Measurements from ENCODE around the gene ZFAND3.

The ZFAND3 gene

DNA sequence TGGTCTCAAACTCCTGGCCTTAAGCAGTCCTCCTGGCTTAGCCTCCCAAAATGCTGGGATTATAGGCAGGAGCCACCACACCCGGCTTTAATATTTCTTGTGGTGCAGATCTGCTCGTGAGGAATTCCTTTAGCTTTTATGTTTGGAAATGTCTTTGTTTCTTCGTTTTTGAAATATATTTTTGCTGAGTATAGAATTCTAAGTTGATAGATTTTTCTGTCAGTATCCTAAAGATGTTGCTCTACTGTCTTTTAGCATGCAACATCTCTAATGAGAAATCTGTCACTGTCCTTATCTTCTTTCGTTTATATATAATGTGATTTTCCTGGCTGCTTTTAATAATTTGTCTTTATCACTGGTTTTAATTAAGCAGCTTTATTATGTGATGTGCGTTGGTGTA is 75.1 kb downstream of the ZFAND3 start:
- no peak for DNase-seq (ENCODE audit: low read depth)
- TF ChIP-seq, protein P1, sequence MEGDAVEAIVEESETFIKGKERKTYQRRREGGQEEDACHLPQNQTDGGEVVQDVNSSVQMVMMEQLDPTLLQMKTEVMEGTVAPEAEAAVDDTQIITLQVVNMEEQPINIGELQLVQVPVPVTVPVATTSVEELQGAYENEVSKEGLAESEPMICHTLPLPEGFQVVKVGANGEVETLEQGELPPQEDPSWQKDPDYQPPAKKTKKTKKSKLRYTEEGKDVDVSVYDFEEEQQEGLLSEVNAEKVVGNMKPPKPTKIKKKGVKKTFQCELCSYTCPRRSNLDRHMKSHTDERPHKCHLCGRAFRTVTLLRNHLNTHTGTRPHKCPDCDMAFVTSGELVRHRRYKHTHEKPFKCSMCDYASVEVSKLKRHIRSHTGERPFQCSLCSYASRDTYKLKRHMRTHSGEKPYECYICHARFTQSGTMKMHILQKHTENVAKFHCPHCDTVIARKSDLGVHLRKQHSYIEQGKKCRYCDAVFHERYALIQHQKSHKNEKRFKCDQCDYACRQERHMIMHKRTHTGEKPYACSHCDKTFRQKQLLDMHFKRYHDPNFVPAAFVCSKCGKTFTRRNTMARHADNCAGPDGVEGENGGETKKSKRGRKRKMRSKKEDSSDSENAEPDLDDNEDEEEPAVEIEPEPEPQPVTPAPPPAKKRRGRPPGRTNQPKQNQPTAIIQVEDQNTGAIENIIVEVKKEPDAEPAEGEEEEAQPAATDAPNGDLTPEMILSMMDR (conservative IDR thresholded peaks at IDR 0.05; ENCODE audit: control insufficient read depth, insufficient read depth, low read depth, low read length) = no peak
- no peak overlapping the region for H3K4me3 ChIP-seq (ENCODE audit: control insufficient read depth, low read depth, low read length)

DNA sequence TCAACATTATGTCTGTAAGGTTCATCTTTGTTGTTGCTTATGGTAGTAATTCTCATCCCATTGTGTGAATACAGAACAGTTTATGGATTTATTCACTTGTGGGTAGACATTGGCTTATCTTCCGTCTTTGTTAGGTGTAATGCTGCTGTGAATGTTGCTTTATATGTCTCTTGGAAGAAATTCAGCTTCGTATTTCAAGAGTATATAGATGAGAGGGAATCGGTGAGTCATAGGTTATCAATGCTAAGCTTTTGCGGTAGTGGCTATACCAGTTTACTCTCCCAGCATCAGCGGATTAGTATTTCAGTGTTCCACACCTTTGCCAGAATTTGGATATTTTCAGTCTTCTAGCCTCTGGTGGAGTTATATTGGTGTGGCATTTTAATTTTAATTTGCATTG is 77.8 kb downstream of the ZFAND3 start:
- TF ChIP-seq, protein P1 (conservative IDR thresholded peaks at IDR 0.05; ENCODE audit: control insufficient read depth, insufficient read depth, low read depth, low read length) = no peak
- H3K4me3 ChIP-seq (ENCODE audit: control insufficient read depth, low read depth, low read length) = no peak overlapping the region
- DNase-seq (ENCODE audit: low read depth) = peak; percentile 49

DNA sequence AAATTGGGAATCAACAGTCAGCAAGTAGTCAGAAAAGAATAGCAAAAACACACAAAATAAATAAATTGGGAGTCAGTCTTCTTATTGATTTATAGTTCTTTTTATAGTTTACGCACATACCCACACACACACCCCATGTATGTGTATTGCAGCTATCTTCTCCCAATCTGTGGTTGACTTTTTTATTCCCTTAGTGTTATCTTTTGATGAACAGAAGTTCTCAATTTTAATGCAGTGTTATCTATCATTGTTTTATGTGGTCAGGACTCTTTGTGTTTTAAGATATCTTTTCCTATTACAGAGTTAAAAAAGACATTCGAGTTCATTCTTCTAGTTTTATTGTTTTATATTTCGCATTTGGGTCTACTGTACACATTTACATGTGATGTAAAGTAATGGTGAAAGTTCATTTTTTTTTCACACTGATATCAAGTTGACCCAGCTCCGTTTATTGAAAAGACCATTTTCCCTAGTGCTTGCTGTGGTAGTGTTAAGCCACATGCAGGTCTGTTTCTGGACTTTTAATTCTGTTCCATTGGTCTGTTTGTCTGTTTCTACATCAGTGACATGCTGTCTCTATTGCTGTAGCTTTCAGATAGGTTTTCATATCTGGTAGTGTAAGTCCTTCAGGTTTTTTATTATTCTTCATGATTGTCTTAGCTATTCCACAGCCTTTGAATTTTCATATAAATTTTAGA is 78.4 kb downstream of the ZFAND3 start:
- DNase-seq (ENCODE audit: low read depth) = no peak
- H3K4me3 ChIP-seq (ENCODE audit: control insufficient read depth, low read depth, low read length) = no peak overlapping the region
- TF ChIP-seq, protein P1 (conservative IDR thresholded peaks at IDR 0.05; ENCODE audit: control insufficient read depth, insufficient read depth, low read depth, low read length) = no peak

DNA sequence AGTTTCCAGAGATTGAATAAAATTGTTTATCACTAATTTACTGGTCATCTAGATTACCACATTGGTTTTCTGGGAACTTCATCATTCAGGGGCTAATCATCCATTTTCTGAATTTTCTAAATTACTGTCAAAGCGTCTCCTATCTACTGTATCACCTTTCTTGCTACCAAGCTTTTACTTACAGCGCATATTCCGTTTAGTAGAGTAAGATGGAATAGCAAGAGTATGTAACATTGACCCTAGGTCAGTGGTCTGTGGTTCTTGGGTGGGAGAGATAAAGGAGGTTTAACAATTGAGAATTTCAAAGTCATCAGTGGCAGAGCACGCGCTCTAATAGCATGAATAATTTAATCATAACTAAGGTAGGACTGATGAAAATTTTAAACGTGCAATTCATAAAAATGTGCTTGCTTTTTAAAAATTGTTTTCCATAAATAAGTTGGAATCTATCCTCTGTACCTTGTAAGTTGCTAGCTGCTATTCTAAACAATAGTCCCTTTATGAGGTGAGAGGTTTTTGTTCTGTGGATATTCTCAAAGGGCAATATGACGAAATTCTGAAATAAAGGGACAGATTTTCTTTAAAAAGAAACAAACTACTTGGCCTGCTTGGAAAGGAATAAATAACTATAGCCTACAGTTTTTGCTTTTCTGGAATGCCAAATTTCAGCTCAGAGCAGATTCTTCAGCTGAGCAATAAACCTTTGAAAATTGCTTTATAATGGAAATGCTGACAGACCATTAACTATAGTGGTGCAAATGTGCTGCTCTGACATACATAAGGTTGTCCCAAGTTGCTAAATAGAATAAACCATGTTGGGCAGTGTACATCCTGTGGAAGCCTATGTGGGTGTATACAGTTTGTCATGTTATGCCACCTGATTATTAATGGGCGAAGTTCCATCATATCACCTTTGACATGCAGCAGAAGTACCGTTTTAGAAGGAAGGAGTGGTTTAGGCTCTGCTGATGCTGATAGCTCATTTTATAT is 84.1 kb downstream of the ZFAND3 start:
- DNase-seq (ENCODE audit: low read depth) = peak; percentile 6
- H3K4me3 ChIP-seq (ENCODE audit: control insufficient read depth, low read depth, low read length) = no peak overlapping the region
- TF ChIP-seq, protein P1 (conservative IDR thresholded peaks at IDR 0.05; ENCODE audit: control insufficient read depth, insufficient read depth, low read depth, low read length) = no peak

DNA sequence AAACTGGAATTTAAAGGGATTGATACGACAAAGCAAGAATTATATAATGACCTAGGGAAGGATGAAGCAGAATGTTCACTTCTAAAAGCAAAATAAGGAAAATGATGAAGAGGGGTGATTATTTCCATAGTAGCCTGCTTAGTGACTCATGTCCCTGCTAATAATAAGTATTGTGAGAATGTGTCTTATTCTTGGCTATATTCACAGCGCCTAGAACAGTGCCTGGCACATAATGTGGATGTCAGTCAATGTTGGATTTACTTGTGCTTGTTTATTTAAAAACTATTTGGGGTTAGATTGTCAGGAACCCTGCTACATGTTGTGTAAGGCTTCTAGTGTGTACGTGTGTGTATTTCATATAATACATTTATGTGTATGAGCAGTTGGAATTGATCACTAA is 85.1 kb downstream of the ZFAND3 start:
- TF ChIP-seq, protein P1 (conservative IDR thresholded peaks at IDR 0.05; ENCODE audit: control insufficient read depth, insufficient read depth, low read depth, low read length) = no peak
- DNase-seq (ENCODE audit: low read depth) = no peak
- no peak overlapping the region for H3K4me3 ChIP-seq (ENCODE audit: control insufficient read depth, low read depth, low read length)

DNA sequence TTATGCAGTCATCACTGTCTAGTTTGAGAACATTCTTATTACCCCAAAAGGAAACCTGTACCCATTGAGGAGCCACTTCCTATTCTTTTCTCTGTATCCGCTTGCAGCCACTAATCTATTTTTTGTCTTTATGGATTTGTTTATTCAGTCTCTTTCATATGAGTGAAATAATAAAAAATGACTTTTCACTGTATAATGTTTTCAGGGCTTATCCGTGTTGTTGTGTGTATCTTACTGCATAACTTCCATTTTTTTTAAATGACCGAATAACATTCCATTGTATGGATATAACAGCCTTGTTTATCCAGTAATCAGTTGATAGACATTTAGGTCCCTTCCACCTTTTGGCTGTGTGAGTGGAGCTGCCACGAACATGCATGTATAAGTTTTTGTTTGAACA is 86.6 kb downstream of the ZFAND3 start:
- H3K4me3 ChIP-seq (ENCODE audit: control insufficient read depth, low read depth, low read length) = no peak overlapping the region
- TF ChIP-seq, protein P1 (conservative IDR thresholded peaks at IDR 0.05; ENCODE audit: control insufficient read depth, insufficient read depth, low read depth, low read length) = no peak
- no peak for DNase-seq (ENCODE audit: low read depth)
